Measurements from ENCODE around the gene GRK5. TPM values are rescaled to one million over a fixed set of nuclear protein-coding genes. Genes with fewer than 3 reads are reported as not detected.

The GRK5 gene
- total and polyA plus RNA-seq, 8 donors: 10.9 to 95.9 (median 34.0) TPM

DNA sequence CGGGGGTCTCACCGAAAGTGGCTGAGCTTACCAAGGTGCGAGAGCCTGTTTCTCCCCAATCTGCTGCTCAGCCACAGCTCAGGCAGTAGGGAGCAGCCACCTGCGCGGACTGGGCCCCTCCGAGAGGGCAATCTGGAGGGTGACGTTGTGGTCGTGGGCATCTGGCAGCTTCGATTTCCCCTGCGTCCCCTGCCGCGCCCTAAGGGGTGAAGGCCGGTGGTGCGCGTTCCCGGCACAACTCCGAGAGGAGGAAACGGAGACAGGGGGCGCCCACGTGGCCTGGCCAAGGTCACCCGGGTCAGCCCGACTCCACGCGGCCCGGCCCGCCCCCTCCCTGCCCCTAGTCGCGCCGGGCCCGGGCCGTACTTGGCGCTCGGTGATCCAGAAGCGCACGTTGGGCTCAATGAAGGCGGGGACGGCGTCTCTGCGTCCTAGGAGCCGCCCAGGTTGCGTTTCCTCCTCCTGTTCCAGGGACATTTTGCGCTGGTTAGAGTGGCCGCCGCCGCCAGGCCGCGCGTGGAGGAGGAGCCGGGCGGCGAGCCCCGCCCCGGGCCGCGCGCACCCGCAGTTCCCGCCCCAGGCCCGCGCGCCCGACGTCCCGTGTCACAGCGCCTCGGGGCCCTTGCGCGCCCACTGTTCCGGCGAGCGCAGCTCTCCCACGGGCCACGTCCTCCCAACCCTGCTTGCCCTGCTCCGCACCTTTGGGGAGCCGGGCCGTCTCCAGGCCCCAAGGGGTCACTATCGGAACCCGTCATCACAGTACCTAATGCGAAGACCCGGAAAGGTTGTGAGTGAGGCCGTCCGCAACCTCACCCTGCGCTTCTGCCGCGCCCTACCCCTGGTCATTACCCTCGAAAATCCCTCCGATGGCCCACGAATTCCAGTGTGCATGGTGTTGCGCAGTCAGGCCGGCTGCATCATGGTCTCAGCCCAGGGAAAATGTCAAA is 41.9 kb upstream of the GRK5 start, which contains the start of gene SFXN4:
TSS of gene SFXN4 (minus strand) at position 544 of the 947 bp plus-strand sequence. CDS start at position 477, 67 bp downstream.
- DNase-seq: peak; percentile 83 to 92
- intact Hi-C loops (cut with DNase I; ENCODE audit: low total_unique reads): no loop called here
- Histone ChIP-seq H3K36me3 (peaks cover 28 to 45% (median 42%) of the 10 kb centered on the region in 4 donors), H3K27ac (peak within 1 kb of the TSS; percentile 83 to 92 (median 90)), H3K4me3 (peak within 1 kb of the TSS; percentile 72 to 89 (median 80)), H3K27me3 (no peaks in the 10 kb centered on the region), H3K9me3 (no peaks in the 10 kb centered on the region), H3K4me1 (peaks cover 0 to 36% (median 24%) of the 10 kb centered on the region in 4 donors)
- whole genome bisulfite sequencing, 5 donors: 0 to 2% (median 1%) methylated on average over 29 to 90 of the region's 90 CpGs
- TF ChIP-seq POLR2AphosphoS5 (IDR thresholded peaks at IDR 0.05) (peak in 2 of 3 donors; percentile 65 to 81), CTCF (IDR thresholded peaks at IDR 0.05) (no peak)

GRCh38 chr10:119166118-119166500 is 41.3 kb upstream of the GRK5 start:
- H3K27ac ChIP-seq: peak overlapping the region; percentile 83 to 92 (median 90)
- H3K36me3 ChIP-seq: peaks cover 32 to 45% (median 42%) of the 10 kb centered on the region in 4 donors
- H3K4me1 ChIP-seq: peaks cover 0 to 36% (median 24%) of the 10 kb centered on the region in 4 donors
- WGBS, 5 donors: 64 to 69% (median 67%) methylated on average over 7 of the region's 7 CpGs
- no peak for TF ChIP-seq POLR2AphosphoS5 (IDR thresholded peaks at IDR 0.05)
- no peak for TF ChIP-seq EP300 (IDR thresholded peaks at IDR 0.05)
- no peak for TF ChIP-seq CTCF (IDR thresholded peaks at IDR 0.05)
- no peak for TF ChIP-seq POLR2A (IDR thresholded peaks at IDR 0.05)
- peak overlapping the region; percentile 72 to 89 (median 80) for H3K4me3 ChIP-seq
- intact Hi-C loops (cut with DNase I; ENCODE audit: low total_unique reads): no loop called here
- DNase-seq: no peak
- H3K9me3 ChIP-seq: no peaks in the 10 kb centered on the region
- no peaks in the 10 kb centered on the region for H3K27me3 ChIP-seq

DNA sequence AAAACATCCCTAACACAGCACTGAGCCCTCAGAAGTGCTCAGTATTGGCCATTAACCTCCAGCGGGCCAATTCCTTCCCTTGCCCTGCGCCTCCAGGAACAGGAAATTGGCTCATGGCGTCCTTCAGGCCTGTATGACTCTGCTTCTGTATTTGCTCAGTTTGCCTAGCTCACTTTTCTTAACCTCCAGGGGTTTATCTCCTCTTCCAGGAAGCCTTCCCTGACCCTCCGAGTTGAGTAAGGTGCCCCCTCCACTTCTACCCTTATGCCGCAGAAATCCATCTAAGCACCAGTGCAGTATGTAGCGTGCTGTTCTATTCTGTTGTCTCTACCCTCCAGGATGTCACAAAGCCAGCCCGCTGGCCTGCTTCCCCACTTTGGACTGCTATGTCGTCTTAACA is 40.8 kb upstream of the GRK5 start:
- no peak for DNase-seq
- TF ChIP-seq POLR2AphosphoS5 (IDR thresholded peaks at IDR 0.05) (no peak), EP300 (IDR thresholded peaks at IDR 0.05) (no peak), POLR2A (IDR thresholded peaks at IDR 0.05) (no peak), CTCF (IDR thresholded peaks at IDR 0.05) (no peak)
- 64 to 71% (median 69%) methylated on average over 8 of the region's 8 CpGs for WGBS, 5 donors
- intact Hi-C loops (cut with DNase I; ENCODE audit: low total_unique reads): no loop called here
- H3K27ac ChIP-seq: peak overlapping the region in 4 of 5 donors; percentile 87 to 92 (median 91)
- H3K9me3 ChIP-seq: no peaks in the 10 kb centered on the region
- peaks cover 36 to 48% (median 45%) of the 10 kb centered on the region in 4 donors for H3K36me3 ChIP-seq
- H3K4me1 ChIP-seq: peaks cover 0 to 33% (median 22%) of the 10 kb centered on the region in 4 donors
- H3K27me3 ChIP-seq: no peaks in the 10 kb centered on the region
- peak overlapping the region in 1 of 4 donors; percentile 82 for H3K4me3 ChIP-seq

DNA sequence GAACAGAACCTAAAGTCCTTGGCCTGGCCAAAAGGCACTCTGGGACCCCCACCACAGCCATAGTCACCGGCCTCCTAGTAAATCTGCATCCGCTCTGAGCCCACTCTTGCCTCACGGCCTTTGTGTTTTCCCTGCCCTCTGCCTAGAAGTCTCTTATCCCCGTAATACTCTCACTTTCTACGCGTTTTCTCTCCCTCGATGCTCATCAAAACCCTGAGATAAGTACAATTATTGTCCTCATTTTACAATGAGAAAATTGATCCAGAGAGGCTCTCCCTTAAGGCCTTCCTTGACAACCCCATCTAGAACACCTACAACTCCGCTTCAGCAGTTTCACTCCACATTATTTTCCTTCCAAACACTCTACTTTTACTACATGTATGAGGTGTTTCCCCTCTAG is 40.3 kb upstream of the GRK5 start:
- no peak for TF ChIP-seq EP300 (IDR thresholded peaks at IDR 0.05)
- TF ChIP-seq CTCF (IDR thresholded peaks at IDR 0.05): no peak
- no peak for TF ChIP-seq POLR2A (IDR thresholded peaks at IDR 0.05)
- no peak for TF ChIP-seq POLR2AphosphoS5 (IDR thresholded peaks at IDR 0.05)
- H3K9me3 ChIP-seq: no peaks in the 10 kb centered on the region
- intact Hi-C loops (cut with DNase I; ENCODE audit: low total_unique reads): no loop called here
- no peak overlapping the region for H3K4me3 ChIP-seq
- H3K27me3 ChIP-seq: no peaks in the 10 kb centered on the region
- 82 to 84% (median 84%) methylated on average over 8 of the region's 8 CpGs for WGBS, 5 donors
- H3K4me1 ChIP-seq: peaks cover 0 to 28% (median 20%) of the 10 kb centered on the region in 4 donors
- H3K36me3 ChIP-seq: peaks cover 41 to 50% (median 48%) of the 10 kb centered on the region in 4 donors
- DNase-seq: no peak
- H3K27ac ChIP-seq: peak overlapping the region in 2 of 5 donors; percentile 92
